ENCODE data around the gene AQP4.

The AQP4 gene

DNA sequence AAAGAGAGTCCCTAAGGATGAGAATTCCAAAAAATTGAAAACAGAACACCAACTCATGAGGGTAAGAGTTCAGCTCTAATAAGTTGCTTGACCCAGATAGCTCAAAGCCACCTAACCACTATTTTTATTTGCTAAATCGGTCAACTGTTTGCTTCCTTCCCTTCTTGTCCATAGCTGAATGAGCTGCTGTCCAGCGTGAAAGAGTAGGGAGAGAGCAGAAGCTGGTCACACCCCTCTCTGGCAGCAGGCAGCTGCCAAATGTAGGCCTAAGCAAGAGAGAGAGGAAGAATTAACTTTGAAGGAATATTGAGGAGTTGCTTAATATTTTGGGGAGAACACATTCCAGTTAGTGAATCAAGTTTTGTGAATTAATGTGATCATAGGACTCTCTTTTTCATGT is 25.9 kb downstream of the AQP4 start:
- no peak for DNase-seq

- DNase-seq: no peak
These were observed 33.2 kb downstream of the AQP4 start for GRCh38 chr18:26832302-26832701.

DNA sequence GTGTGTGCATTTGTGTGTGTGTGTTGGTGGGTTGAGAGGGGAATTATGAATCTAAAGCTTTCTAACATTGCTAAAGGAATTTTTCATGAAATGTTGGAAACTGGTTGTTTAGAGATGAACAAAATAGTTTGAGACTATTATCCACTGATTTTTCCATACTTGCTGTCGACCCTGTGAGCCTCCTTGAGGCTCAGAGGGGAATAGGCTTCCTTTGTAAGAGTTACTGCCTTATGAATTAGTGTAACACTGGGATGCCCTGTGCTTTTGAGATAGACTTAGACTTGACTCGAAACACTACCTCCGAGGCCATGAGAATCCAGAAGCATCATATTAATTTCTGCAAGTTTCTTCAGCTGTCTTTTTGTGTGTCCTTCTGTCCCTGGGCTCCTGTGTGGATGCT is 37.9 kb downstream of the AQP4 start:
- no peak for DNase-seq

DNA sequence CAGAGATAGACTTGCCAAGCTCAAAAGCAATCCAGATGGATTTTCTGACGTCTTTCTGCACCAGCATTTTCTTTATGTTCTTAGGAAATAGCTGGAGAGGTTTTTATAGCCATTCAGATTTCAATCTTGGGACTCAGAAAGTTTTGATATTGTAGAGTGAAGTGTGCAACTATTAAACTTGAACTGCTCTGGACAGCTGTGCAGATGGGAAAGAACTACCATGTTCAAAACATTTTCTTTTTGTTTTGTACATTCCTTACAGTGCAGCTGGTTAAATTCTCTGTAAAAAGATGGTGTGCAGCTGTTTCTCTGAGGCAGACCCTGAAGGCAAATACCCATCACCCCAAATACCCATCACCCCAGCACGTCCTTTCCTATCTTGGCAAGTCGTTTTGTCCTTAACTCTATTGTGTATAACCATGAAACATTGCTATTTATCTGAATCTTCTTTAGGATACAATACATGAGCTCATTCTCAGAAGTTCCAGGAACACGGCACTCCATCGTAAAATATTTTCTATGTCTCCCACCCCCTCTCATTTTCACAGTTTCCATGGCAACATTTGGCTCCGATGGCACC is 38.8 kb downstream of the AQP4 start:
- DNase-seq: no peak

- no peak for DNase-seq
These were observed 44.3 kb downstream of the AQP4 start for GRCh38 chr18:26821181-26821580.

- DNase-seq: no peak
These were observed 46.5 kb downstream of the AQP4 start for GRCh38 chr18:26819046-26819445.

- no peak for DNase-seq
These were observed 47.0 kb downstream of the AQP4 start for GRCh38 chr18:26818461-26818860.

DNA sequence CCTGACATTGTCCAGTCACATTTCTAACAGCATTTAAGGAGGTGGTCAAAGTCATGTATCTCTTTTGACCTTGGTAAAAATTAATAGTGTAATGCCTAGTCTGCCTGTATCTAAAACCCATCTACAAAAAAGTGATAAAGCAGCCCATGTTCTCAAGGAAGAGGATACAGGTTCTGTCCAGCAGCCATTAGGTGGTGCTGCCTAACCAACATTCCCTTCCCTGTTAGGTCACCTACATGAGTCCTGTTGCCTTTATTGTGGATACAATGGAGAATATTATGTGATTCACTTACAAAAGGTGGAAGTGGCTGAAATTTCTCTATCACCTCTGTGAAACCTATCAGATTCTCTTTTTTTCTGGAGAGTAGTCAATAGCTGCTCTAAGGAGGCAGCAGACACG is 52.5 kb downstream of the AQP4 start:
- DNase-seq: peak; percentile 45

- DNase-seq: no peak
These were observed 53.0 kb downstream of the AQP4 start for GRCh38 chr18:26812462-26812861.

DNA sequence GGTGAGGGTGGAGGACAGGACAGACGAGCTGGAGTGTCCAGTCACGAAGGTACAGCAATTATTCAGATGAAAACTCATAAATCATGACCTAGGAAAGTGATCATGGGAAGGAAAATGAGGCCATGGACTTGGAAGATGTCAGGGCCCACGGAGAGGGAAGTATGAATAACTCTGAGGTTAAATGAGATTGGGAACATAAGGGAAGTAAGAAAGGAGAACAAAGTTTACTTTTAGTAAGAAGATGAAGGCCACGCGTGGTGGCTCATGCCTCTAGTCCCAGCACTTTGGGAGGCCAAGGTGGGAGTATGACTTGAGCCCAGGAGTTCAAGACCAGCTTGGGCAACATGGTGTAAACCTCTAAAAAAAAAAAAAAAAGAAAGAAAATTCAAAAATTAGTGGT is 56.2 kb downstream of the AQP4 start:
- DNase-seq: no peak

DNA sequence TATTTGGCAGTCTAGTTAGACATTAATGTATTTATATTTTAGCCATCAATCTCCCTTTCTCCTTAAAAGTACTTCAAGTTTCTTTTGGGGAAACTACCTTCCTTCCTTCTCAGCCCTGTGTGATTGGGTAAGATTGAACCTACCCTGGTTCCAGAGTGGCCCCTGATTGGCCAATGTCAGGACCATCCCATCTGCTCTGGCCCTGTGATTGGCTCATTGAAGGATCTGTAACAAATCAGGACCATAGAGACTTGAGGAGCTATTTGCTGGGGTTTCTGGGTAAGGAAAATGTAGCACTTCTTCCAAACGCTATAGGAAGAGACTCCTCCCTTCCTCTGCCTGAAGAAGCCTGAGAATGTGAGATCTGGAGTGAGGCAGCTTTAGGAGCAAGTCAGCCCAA is 59.3 kb downstream of the AQP4 start:
- no peak for DNase-seq

- DNase-seq: no peak
These were observed 61.0 kb downstream of the AQP4 start for GRCh38 chr18:26804519-26804918.

DNA sequence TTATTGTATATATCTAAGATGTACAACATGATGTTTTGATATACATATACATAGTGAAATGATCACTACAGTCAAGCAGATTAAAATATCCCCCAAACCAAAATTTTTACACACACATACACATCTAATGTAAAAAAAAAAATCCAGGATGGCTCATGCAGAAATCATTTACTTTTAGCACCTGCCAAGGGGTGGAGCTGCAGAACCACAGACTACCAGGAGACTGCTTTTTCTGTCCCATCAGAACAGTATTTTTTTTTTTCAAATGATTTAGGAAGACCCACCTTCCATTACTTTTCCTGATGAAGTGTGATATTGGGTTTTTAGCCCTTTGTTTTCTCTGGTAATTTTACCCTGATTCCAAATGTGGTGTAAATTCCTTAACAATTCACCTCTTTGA is 61.9 kb downstream of the AQP4 start:
- no peak for DNase-seq

DNA sequence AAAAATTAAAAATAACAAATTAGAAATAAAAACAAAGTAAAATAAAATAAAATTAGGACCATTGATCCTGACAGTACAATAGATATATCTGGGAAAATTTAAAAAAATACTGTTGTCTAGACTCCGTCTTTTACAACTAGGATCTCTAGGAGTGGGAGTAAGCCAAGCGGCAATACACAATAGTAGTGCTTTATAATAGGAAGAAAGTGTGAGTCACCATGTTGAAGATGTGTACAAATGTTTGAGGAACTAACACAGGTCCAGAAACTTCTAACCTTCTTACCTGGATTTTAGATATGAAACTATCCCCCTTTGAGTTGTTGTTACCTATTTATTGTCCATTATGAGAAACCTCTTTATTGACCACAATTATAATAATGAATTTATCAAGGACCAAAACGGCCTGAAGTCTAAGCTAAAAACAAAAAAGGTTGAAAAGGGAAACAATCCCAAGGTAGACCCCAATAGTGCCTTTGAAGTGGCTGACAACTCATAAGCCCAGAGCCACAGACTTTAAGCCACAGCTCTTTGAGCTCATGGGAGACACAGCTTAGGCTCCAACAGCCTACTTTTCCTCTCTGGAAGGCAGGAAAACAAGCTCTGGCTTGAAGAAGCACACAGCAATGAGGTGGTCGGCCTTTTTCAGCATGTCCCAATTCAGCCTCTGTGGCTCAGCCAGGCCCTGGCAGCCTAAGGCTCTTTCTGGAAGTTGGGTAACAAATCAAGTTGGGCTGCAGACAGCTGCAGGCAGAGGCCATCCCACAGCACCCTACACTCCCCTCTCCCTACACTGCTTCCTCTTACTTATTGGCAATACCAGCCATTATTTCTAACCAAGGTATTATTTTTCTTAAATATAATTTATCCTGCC is 62.9 kb downstream of the AQP4 start:
- no peak for DNase-seq

Measured in NCI-H510A treated with DMSO at 0.1 percent for 48 hours (cell line).